Effector CD8-positive, alpha-beta T cell (primary cell): Measurements from ENCODE around the gene GCNT2.
"Not testable (repeated sequence)": the region's sequence is repeated elsewhere in the genome, so short reads cannot be mapped to it uniquely, and the experiment has no call there.

Experiments
- DNase-seq: peaks from one replicate; lab custom pipeline; 2025; lab: John Stamatoyannopoulos, UW

The GCNT2 gene

DNA sequence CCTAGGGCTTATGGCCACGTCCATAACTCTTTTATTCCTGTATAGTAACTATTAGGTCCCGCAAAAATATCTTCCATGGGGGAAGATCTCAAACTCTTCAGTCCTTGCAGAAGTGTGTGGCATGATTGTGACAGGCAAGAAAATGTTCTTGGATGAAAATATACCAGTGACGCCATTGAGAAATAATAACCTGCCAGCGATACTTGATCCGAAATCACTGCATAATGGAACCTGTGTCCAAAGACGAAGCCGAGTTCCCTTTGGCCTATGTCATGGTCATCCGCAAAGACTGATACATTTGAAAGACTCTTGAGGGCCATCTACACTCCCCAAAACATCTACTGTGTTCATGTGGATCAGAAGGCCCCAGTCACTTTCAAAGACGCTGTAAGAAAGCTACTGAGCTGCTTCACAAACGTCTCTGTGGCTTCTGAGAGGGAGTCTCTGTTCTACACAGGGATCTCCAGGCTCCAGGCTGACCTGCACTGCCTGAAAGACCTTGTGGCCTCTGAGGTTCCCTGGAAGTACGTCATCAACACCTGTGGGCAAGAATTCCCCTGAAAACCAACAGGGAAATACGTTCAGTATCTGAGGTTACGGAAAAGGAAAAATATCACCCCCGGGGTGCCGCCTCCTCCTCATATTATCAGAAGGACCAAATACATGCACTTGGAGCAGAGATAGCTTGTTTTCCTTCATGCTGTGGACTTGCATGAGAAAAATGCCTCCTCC lies 6.9 kb upstream of the GCNT2 start:
- no peak for DNase-seq

DNA sequence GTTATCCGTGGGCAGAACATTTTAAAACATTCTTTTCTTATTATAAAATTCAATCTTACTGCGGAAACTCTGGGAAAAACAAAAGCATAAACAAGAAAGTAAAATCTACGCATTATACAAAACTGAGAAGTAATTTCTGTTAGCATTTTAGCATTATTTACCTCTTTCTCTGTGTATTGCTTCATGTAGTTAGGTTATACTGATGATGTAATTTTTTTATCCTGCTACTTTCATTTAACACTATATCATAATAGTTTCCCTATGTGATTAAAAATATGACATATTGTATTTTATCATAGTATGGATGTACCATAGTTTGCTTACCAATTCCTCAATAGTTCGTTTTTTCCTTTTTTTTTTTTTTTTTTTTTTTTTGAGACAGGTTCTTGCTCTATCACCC lies 4.2 kb upstream of the GCNT2 start:
- no peak for DNase-seq

DNA sequence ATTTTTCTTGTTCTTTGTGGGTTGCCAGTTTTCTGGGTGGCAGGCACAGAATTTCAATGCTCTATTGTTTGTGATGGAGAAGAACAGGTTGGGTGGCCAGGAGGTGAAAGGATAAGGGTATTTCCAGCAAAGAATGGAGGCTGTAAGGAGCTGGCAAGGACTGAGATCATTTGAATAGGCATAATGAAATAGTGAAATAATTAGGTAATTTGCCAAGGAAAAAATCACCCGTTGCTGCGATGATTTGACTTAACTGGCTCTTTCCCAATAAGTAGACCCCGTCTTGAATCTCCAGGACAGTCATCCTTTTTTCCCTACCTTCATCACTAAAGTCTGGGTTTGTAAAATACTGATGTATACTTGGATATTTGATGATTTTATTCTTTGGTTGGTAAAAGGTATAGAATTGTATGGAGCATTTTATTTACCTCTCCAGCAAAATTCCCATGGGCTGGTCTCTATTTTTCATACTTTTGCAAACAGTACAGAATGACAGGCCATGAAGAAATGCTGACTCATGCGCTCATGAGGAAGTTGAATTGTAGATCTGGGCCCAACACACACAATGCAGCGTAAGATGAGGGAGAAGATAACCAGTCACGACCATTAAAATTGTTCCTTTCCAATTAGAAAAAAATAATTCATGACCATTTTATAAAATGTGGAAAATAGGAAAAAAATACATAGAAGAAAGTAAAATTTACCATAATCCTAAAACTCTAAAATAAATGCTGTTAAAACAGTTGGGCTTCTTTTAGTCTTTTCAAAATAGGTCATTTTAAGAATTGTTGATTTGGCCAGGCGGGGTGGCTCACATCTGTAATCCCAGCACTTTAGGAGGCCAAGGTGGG lies 2.4 kb upstream of the GCNT2 start:
- DNase-seq = no peak

DNA sequence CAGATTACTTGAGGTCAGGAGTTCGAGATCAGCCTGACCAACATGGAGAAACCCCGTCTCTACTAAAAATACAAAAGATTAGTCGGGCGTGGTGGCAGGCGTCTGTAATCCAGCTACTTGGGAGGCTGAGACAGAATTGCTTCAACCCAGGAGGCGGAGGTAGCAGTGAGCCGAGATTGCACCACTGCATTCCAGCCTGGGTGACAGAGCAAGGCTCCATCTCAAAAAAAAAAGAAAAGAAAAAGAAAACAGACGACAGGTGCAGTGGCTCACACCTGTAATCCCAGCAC lies 1.8 kb upstream of the GCNT2 start:
- DNase-seq = not testable (repeated sequence)

DNA sequence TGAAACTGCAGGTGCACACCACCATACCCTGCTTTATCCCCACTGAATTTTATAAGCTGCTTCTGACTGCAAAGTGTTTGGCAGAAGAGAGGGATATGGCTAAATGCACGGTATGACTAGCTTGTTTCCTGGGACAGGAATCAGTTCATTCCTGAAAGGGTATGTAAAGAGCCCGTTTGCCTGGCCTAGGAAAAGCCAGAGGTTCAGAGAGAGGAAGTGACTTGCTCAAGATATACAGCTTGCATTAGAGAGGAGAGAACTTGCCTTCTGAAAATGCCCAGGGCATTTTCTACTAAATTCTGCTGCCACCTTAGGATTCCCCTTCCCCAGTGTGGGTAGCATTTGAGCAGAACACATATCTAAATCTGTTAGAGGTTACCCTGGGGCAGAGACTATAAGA lies 683 bp upstream of the GCNT2 start:
- no peak for DNase-seq

DNA sequence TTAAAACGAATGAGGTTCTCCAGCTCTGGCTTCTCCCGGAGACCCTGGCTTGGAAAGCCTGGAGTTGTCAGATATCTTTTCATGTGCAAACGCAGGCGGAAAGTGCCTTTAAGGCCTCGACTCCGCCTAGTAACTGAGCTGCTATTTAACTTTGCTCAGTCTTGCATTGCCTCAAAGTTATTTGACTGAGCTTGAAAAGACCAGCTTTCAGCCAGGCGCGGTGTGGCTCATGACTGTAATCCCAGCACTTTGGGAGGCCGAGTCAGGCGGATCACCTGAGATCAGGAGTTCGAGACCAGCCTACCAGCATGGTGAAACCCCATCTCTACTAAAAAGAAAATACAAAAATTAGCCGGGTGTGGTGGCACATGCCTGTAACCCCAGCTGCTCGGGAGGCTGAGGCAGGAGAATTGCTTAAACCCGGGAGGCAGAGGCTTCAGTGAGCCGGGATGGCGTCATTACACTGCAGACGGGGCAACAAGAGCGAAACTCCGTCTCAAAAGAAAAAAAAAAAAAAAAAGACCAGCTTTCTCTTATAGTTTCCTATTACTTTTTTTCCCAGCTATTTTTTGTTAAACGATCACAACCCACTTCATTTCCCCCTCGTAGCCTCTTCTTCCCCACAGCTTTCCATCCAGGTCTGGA lies 1.9 kb downstream of the GCNT2 start:
- no peak for DNase-seq

DNA sequence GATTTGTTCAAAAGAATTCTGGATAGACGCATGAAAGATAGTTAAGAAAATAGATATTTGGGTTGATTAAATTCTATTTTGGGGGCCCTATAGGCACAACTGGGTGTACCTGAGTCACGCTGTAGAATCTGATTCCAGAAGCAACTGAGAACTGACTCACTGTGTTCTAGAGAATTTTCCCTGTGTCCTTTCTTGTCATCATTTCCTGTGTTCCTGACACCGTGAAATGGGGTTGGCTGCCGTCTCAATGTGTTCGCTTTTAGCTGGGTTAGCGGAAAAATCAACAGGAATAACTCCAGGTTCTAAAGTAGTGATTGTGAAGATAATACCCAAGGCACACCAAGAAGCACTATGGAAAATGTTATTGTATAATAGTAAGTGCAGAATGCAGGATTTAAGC lies 5.0 kb downstream of the GCNT2 start:
- DNase-seq = no peak

DNA sequence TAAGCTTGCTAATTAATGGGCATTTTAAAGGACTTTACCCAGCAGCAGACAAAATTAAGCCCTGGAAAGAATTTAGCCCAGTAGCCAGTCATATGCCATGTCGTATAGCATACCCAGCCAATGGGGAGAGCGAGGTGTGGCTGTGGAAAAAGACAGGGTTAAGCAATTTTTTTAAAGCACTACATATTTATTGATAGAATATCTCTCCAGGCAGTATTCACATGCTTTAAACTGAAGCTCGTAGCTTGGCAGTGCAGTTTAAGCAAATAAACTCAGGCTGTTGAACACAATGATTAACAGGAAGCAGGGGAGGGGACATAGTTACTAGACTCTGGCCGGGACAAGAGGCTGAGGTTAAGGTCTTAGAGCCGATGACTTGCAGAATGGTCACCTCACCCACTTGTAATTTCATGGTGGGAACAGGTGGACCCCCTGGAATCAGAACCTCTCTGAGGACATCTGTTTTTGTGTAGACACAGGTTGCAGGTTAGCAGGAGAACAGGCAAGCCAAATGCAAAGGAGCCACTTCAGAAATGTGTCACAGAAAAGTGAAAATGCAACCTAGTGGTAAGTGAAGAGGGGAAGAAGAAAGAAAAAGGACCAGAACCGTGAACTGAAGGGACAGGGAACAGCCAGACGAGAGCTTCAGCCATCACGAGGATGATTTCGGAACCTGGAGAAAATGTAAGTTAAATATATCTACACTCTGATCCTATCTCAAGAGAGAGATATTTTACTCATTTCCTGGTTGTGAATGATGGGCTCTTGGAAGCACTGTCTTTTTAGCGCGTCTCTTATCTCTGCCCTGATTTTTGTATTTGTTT lies 7.2 kb downstream of the GCNT2 start:
- no peak for DNase-seq

DNA sequence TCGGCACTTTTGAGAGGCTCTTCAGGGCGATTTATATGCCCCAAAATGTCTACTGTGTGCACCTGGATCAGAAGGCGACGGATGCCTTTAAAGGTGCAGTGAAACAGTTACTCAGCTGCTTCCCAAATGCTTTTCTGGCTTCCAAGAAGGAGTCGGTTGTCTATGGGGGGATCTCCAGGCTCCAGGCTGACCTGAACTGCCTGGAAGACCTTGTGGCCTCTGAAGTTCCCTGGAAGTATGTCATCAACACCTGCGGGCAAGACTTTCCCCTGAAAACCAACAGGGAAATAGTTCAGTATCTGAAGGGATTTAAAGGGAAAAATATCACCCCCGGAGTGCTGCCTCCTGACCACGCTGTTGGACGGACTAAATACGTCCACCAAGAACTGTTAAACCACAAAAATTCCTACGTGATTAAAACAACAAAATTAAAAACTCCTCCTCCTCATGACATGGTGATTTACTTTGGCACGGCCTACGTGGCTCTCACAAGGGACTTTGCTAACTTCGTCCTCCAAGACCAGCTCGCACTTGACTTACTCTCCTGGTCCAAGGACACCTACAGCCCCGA lies 8.2 kb downstream of the GCNT2 start:
- no peak for DNase-seq

DNA sequence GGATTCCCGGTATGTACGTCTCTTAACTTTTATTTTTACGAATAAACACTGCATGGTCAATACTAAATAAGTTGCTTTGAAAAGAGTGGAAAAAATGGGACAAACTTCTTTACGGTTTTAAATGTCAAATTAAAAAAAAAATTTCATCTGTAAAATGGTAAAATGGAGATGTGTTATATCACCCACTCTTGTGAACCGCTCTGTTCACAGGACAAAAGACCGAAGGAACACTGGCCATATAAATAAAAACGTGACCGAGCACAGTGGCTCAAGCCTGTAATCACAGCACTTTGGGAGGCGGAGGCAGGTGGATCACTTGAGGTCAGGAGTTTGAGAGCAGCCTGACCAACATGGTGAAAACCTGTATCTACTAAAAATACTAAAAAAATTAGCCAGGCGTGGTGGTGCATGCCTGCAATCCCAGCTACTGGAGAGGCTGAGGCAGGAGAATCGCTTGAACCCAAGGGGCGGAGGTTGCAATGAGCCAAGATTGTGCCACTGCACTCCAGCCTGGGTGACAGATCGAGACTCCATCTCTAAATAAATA lies 8.8 kb downstream of the GCNT2 start:
- DNase-seq = not testable (repeated sequence)

DNA sequence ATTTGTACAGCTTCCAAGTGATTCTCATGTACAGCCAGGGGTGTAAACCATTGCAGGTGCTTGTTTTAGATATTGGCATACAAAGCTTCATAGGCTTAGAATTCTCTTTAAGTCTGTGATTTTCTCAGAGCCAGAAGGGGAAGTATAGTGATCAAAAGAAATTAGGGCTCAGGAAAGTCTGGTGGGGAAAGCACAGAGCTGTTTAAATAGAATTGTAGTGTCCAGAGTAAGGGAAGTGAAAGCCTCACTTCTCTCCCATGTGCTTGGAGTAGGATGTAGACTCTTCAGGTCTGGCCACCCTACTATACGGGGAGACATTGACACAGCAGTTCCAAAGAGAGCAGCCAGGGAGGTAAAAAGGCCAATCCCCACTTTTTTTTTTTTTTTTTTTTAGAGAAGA lies 10.4 kb downstream of the GCNT2 start:
- no peak for DNase-seq

DNA sequence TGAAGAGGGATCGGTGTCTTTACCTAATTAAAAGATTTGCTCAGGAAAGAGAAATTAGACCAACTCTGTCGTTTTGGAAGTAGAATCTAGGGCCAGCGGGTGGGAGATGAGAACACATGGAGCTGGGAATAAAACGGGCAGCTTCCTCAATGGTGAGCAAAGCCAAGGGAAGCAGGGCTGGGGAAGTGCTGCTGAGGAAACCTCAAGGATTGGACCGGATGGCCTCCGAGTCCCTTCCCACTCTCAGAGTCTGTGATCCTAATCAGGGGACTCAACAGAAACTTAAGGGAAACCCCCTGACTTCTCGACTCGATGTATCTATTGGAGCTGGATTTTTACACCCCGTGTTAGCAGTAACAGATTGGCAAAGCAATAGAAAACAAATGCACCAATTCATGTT lies 10.8 kb downstream of the GCNT2 start:
- no peak for DNase-seq

DNA sequence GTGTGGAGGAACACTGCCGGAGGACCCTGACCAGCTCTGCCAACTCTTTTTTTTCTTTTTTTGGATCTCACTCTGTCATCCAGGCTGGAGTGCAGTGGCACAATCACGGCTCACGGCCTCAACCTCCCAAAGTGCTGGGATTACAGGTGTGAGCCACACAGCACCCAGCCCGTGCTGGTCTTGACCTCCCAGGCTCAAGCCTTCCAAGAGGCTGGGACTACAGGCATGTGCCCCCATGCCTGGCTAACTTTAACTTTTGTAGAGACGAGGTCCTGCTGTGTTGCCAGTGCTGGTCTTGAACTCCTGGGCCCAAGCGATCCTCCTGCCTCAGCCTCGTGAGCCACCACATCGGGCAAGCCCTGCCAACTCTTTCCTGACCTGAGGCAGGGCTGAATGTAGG lies 11.2 kb downstream of the GCNT2 start:
- DNase-seq = no peak

DNA sequence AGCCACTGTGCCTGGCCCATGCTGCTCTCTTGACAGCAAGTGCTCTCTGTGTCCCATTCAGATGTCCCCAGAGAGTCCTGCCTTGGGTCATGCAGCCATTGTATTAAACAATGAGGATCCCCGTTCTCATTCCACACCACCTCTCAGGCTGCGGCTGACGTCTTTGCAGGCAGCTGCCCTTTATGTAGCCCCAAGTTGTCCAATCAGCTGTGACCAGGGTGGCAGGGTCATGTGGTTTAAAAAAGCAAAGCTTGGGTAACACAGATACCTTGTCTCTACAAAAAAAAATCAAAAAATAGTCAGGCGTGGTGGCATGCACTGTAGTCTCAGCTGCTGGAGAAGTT lies 13.2 kb downstream of the GCNT2 start:
- DNase-seq = no peak

DNA sequence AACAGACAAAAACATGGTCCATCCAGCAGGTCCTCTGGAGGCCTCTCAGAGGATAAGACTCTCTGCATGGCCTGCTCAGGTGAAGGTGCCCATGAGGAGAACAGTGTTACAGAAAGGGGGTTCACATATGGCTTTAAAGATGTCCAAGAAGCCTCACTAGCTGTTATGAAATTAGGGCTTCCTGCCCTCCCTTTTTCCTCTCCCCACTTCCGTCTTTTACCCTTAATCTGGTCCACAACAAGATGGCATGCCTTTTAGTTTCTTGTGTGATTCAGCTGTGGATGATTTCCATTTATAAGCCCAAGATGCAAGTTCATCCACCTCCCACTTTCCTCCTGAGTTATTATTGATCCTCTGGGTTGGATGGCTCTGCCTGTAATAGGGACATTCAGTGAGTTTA lies 14.0 kb downstream of the GCNT2 start:
- DNase-seq = no peak

DNA sequence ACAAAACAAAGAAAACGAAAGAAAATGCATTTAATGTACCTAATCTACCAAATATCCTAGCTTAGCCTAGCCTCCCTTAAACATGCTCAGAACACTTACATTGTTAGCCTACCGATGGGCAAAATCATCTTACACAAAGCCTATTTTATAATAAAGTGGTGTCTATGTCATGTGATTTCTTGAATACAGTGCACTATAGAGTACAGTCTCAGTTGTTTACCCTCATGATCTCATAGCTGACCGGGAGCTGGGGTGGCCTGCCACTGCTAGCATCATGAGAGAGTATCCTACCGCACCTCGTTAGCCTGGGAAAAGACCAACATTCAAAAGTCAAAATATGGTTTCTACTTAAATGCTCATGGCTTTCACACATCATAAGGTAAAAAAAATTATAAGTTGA lies 16.6 kb downstream of the GCNT2 start:
- no peak for DNase-seq

DNA sequence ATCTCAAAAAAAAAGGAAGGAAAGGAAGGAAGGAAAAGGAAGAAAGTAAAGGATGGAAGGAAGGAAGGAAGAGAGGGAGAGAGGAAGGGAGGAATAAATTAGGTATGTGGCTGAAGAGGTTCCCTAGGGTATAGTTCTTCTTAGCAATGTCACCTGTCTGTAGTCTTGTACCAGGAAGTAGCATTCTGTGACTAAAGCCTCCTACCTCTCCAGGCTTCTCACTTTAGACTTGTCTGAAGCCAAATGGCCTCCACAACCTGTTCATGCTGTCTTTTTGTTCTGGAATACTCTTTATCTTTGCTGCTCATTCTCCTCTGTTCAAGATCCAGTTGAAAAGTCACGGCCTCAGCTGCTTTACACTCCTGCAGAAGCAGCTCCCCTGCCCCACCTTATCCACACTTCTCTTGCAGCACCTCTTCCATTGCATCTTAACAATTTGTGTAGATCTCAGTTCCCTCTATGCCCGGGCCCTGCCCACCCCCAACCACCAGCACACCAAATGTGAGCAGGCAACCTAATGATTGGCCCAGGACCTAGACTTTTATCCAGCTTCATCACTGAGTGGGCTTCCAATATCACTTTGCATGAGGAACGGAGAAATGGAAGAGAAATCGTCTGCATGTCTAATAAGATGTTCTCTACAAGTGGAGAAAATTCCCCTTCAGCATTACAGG lies 19.1 kb downstream of the GCNT2 start:
- no peak for DNase-seq

DNA sequence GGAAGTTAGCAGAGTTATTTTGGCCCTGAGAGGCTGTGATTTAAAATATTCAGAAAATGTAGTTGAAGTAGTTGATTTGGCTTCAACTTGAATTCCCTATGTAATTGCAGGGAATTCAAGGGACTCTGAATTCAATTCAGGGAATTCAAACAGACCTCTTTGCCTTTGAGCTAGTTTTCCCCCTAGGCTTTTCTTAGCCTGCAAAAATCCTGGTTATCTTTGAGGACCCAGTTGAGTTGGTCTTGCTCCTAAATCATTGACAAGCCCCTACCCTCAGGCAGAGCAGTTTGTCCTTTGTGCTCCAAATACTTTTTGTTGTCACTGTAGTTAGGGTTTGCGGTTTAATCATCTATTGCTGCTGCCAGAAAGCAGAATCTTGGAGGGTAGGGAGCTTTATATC lies 20.4 kb downstream of the GCNT2 start:
- DNase-seq = no peak

DNA sequence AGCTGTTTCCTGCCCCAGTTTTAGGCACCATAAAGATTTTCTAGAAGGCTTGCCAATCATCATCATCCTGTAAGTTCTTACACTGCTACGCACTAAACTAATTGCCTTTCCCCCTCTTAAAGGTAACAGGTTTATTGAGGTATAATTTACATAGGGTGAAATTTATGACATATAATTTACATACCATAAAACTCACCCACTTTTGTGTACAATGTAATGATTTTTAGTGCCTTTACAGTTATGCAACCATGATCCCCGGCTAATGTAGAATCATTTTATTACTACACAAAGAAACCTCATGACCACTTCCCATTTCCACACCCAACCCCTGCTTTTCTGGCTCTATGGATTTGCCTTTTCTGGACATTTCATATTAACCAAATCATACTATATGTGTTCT lies 21.1 kb downstream of the GCNT2 start:
- DNase-seq = no peak

DNA sequence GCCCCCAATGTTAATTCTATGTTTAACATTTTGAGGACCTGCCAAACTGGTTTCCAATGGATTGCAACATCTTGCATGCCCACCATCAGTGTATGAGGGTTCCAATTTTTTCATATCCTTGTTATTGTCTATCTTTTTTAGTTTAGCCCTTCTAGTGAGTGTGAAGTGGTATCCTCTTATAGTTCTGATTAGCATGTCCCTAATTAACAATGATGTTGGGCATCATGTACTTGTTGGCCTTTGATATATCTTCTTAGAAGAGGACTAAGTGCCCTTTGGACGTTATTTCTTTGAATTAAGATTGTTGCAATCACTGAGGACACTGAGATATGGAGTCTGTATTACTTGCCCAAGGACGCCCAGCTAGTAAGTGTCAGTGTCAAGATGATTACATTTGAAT lies 22.3 kb downstream of the GCNT2 start:
- no peak for DNase-seq

DNA sequence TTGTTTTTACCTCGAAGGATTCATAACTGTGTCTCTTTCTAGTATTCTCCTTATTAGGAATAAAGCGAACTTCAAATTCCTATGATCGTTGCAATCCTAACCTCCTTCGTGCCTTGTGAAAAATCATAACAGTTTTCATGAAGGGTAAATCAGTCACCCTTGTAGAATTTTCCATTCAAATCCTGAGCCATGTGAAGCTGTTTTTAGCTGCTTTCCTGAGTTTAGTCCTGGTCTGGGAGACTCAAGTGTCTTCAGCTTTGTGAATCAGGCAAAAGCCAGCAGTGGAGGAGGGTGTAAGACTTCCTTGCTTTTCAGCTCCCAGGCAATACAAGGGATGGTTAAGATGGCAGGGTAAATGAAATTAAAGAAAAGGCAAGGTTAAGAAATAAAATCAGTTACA lies 24.3 kb downstream of the GCNT2 start:
- DNase-seq = no peak
